HG02870 (cell line): ENCODE results near the gene SYT15.
"Not testable (repeated sequence)": the region's sequence is repeated elsewhere in the genome, so short reads cannot be mapped to it uniquely, and the experiment has no call there.

Experiments
- ATAC-seq: cut with Tn5 transposase; IDR thresholded peaks from one replicate; pipeline ENCODE4 v1.9.1; 2021; ENCODE audit warnings: mild to moderate bottlenecking, moderate library complexity; ENCODE audit not compliant: unreplicated experiment

SYT15 gene

DNA sequence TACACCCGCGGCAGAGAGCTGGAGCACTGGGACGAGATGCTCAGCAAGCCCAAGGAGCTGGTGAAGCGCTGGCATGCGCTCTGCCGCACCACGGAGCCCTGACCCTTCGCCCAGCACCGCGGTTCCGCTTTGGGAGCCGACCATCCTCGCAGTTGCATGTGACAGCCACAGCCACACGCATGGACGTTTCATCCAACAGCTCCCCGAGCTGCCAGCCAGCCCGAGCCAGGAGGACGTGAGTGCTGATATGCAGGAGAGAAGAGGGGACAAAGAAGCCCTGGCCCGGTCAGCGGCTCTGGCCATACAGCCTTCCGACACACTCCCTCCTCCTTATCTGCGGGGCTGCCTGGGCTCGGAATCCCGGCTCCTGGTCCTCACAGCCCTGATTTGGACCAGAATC is 8.6 kb downstream of the SYT15 start:
- not testable (repeated sequence) for ATAC-seq

DNA sequence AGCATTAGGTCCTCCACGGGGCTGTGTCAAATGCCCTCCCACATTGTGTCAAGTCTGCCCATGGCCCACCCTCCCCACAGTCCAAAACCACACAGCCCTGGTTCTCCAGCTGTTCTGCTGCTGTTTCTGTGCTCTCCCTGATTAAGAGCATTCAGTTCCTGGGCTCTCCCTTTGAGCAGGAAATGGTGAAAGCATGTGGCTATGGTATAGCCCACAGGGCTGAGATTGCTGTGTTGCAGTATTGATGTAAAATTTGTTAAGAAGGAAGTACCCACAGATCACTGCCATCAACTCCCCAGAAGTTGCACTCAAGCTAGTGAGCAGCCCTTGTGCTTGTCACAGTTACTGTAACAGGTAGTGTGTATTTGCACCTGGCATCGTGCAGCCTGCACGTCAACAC is 9.3 kb downstream of the SYT15 start:
- ATAC-seq: not testable (repeated sequence)

DNA sequence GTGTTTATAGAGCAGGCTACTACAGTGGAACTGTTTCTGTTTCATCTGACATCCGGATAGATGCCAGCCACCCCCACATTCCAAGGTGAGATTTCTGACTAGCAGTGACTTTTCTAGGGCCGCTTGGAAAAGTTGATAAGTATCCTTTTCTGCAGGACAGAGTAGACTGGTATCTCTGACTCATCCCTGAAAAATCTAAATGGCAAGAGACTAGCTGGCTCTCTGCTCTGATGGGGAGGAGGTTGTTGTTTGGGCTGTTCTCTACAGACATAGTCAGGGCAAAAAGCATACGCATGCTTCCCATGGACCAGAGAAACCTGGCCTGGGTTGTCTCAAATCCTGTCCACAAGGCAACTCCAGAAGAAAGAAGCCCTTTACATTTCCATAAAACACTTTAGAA is 10.7 kb downstream of the SYT15 start:
- ATAC-seq: not testable (repeated sequence)

DNA sequence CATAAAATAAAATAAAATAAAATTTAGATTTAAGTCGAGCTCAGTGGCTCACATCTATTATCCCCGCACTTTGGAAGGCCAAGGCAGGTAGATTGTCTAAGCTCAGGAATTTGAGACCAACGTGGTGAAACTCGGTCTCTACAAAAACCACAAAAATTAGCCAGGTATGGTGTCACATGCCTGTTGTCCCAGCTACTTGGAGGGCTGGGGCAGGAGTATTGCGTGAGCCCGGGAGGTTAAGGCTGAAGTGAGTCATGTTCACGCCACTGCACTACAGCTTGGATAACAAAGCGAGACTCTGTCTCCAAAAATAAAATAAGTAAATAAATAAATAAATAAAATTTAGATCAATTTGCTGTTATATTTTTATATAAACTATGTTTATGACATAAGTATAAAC is 12.1 kb downstream of the SYT15 start:
- ATAC-seq: not testable (repeated sequence)

DNA sequence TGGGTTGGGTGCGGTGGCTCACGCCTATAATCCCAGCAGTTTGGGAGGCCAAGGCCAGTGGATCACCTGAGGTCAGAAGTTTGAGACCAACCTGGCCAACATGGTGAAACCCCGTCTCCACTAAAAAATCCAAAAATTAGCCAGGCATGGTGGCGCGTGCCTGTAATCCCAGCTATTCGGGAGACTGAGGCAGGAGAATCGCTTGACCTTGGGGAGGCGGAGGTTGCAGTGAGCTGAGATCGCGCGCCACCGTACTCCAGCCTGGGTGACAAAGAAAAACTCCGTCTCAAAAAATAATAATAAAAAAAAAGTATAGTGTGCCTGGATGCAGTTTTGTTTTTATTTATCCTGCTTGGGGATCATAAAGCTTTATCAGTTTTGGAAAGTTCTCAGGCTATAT is 14.4 kb downstream of the SYT15 start:
- ATAC-seq: not testable (repeated sequence)

DNA sequence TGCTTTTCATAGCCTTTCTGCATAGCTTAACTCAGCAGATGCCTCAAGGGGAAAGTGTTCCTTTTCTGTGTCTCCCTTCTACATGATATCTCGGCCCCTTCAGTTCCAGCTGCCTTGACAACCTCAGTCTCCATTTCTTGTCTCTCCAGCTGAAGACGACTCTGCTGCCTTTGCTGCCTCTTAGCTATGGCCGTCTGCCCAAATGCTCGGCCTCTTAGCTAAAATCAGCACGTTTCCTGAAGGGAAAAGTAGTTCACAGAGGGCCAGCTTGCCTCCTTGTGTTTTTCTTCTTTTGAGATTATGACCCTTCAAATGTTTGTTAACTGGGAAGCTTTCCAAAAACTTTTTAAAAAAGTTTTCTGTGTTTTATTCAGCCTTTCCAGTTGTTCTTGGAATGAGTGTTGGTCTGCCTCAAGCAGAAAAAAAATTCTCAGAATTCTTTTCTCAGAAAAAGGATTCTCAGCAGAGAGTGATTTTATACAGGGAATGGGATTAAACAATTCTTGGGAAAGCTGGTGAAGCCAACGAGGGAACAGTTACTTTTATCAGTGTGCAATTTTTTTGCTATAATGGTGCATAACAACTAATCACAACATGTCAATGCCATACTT is 15.6 kb downstream of the SYT15 start:
- not testable (repeated sequence) for ATAC-seq

DNA sequence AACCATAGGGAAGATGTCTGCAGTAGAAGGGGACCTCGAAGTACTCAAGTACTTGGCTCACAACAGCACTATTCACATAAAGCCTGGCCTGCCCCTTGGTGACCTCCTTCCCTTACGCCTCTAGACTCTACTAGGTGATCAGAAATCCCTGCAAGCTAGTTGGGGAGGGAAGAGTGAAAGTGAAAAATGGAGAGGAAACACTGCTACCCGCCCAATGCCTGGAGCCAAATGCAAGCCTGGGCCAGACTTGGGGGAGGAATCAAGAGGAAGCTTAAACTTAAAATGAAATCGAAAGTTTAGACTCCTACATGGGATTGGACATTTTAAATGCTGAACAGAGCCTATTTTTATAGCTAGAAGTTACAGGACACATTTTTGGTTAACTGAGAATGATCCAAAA is 17.6 kb downstream of the SYT15 start:
- ATAC-seq: not testable (repeated sequence)

DNA sequence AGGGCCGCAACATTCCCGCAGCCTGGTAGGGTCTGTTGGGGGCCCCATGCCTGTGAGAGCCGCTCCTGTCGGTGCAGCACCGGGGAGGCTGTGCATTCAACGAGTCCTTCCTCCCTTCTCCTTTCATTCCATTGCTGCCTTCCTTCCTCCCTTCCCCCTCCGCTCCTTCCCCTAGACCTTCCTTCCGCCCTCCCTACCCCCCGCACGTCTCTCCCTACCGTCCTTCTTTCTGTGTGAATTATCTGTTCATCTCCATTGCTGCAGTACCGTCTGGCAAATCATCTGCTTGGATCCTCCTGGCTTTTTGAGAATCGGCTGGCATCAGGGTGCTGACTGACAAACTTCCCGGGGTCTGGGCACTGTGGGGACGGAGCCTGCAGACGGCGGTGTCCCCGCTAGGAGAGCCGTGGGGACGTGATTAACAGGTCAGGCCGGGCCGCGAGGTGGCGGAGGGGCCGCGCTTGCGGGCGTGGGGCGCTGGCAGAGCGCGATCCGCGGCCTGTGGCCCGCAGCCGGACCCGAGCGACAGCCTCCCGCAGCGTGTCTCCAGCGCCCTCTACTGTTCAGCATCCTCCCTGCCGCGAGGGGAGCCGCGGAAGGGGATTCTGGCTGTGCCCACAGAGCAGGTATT is 18.8 kb downstream of the SYT15 start:
- ATAC-seq: peak; percentile 75

DNA sequence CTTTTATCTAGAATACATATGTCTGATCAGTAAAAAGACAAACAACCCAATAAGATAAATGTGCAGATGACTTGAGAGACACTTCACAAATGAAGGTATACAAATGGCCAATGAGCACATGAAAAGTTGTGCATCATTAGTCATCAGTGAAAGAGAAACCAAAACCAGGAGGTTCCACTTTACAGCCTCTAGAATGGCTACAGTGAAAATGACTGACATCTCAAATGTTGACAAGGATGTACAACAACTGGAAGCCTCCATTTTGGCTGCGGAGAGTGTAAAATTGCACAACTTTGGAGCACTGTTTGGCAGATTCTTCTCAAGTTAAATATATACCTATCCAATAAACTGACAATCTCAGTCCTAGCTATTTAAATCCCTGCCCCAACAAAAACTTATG is 21.6 kb downstream of the SYT15 start:
- ATAC-seq: peak; percentile 51

DNA sequence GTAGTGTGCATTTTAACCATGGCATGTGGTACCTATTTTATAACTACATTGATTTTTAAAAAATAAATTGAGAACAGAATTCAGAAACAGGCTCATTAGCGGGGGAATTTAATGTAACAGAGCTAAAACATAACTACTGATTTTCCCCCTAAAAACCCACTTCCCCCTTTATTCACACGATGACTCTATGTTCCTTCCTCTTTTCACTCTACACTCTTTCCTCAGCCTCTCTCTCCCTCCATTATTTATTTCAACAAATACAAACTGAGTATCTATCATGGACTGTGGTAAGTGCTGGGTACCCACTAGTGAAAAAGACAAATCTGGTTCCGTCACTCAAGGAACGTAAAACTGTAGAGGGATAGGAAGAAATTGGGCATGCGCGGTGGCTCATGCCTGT is 36.6 kb downstream of the SYT15 start:
- ATAC-seq: not testable (repeated sequence)

DNA sequence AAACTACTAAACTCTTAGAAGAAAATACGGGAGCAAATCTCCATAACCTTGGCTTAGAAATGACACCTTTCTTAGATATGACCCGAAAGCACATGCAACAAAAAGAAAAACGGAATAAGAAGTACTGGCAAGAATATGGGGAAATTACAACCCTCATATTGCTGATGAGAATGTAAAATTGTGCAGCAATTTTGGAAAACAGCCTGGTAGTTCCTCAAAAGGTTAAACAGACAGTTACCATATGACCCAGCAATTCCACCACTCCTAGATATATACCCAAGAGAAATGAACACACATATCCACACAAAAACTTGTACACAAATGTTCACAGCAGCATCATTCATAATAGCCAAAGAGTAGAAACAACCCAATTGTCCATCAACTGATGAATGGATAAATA is 37.3 kb downstream of the SYT15 start:
- not testable (repeated sequence) for ATAC-seq

DNA sequence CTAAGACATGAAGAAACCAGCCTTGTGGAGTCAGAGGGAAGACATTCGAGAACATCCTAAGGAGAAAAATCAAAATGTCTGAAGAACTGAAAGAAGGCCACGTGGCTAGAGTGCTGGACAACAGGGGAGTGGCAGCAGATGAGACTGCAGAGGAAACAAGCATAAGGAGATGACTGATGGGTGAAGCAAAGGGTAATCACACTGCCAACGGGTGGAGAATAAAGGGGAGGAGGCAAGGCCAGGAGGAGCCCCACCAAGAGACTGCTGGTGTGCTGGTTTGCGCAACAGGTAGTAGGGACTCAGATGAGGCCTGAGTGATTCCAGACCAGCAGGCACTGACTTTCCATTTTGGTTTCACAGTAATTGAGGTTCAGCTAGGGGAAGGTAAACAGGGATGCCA is 38.2 kb downstream of the SYT15 start:
- ATAC-seq: not testable (repeated sequence)

DNA sequence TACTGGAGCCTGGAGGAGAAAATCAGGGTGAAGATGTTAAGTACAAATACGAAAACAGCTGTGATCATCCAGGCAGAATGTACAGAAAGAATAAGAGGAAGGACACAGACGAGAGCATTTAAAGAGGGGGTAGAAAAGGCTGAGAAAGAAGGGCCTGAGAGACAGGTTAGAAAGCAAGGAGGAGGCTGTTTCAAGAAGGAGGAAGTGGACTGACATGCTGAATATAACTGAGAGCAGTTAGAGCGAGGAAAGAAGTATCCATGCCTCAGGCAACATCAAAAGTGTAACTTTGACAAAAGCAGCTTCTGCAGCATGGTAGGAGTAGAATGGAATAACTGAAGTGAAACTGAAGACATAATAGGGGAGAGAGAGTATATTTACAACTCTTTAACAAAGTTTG is 39.0 kb downstream of the SYT15 start:
- ATAC-seq: not testable (repeated sequence)

DNA sequence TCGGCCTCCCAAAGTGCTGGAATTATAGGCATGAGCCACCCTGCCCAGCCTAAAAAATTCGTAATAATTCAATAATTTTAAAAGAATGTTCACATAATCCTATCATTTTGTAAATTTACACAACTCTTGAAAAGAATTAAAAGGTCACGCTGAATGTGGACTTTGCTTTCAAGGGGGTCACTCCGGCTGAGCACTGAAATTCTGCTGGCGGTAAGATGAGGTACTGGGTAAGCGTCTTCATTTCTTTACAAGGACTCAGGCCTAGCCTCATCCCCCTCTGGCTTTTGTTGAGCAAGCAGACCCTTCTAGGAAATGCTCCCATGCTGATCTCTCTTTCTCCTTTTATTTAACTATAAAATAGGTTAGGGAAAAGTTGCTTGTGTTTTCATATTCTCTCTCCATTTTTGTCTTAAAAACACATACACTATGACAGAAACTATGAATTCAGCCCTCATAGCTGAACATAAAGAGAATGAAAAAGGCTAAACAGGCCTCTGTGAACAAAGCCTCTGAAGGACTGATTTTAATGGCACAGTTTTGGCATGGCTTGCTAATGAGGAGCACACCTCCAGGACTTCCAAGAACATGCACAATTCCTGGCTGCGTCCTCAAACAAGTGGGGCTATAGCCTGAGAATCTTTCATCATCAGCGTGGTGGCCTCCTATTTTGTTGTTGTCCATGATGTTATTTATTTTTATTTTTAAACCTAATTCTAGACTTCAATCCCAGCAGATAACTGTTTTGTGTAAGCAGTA is 45.1 kb downstream of the SYT15 start:
- ATAC-seq: not testable (repeated sequence)

DNA sequence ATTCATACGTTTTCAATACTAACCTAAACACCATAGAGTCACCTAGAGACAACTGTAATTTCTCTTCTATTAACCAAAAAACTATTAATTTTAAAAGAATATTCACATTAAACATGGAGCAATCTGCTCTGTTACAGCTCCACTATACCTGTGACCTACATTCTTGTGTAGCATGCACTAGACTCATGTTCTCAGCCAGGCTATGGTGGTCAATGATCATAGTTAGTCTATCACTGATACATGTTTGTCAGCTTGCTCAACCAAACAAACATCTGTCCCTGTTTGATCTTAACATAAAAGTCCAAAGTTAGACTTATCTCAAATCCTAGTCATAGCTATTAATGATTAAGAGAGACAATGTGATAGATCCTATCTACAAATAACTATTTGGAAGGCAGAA is 50.9 kb downstream of the SYT15 start:
- not testable (repeated sequence) for ATAC-seq

DNA sequence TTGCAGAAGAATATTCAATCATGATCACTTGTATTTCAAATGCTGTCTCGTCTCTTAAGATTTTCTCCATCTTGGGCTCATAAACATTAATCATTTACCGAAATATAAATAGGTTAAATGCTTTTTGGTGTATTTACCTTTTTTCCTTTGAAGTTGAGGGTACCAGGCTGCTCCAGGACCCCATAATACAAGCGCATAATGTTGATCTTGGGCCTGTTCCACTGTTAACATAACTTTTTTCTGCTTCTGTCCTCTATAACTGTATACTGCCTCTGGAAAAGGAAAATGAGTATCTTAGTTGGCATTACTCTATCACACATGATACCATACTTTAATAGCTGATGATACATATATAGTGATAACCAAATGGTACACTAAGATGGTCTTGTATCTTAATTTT is 51.9 kb downstream of the SYT15 start:
- ATAC-seq: not testable (repeated sequence)

DNA sequence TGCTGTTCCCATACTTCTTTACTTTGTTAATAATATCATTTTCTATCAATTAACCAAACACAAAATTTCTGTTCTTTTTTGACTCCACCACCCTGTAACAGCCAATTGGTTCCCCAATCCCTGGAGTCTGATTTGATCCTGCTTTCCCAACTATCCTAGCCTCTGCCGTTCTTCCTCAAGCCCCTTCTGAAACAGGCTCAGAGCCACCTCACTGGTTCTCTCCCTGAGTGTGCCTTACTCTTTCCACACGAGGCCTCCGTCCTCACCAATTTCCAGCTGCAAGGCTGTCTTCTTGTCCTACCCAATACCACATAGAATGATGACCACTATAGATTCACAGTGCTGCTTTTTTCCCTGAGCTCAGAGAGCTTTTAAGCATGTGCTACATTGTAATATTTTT is 52.8 kb downstream of the SYT15 start:
- not testable (repeated sequence) for ATAC-seq

DNA sequence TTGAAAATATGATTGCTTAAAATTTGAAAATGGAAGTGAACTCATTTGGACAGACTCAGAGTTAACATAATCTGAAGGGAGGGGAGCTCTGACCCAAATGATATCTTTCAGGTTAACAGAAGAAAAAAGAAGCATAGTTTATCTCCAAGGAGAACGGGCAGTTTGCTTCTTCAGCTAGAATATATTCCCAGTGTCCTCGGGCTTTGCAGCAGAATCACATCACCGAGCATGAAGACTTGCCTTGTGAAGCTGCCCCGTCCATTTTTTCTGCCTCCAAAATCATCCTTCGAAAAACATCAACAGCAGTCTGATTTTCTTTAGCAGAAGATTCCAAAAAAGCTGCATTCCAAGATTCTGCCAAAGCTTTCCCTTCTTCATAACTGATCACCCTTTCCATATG is 55.8 kb downstream of the SYT15 start:
- not testable (repeated sequence) for ATAC-seq

DNA sequence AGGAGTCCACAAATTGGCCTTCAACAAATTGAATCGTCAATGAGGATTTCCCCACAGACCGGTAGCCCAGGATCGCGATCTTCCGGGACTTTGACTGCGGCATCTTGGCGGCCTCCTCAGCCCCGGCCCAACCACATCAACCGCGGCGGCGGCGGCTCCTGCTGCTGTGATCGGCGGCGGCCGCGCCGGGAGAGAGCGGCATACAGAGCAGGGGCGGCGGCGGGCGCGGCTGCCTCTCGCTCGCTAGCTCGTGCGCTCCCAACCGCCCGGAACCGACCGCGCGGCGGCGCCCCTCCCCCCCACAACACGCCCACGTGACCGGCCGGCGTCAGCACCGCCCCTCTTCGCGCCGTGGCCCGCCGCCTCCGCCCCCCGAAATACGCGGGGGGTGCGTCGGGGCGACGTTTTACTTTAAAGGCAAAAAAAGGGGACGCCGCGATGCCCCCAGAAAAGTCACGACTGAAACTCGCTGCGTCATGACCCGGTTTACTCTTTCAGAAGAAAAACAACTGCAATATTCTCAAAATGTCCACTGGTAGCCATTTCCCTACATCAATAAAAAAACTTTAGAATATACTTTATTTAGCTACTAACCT is 56.5 kb downstream of the SYT15 start:
- ATAC-seq: peak; percentile 83

DNA sequence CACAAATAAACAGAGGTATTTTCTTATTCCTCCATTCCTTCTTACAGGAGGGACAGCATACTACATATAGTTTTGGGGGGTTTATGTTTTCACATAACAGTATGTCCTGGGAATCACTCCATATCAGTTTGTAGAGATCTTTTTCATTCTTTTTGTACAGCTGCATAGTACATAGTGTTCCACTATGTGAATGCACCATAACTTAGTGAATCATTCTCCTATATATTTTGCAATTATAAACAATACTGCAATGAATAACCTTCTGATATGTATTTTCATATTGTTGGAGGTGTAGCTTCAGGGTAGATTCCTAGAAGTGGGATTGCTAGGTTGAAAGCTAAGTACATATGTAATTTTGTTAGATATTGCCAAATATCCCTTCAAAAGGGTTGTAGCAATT is 61.1 kb downstream of the SYT15 start:
- ATAC-seq: not testable (repeated sequence)
